ENCODE results near the gene MRPL16. TPM values are rescaled to one million over a fixed set of nuclear protein-coding genes. Genes with fewer than 3 reads are reported as not detected.
A peak's percentile ranks its signal among the peaks of the same experiment; 100 is the strongest.
"Not testable (repeated sequence)": the region's sequence is repeated elsewhere in the genome, so short reads cannot be mapped to it uniquely, and the experiment has no call there.

MRPL16 gene
- total and polyA plus RNA-seq, 2 of the 13 experiments (the other 11 are each of a cell fraction or from before 2014, with no cell fraction given) = 45.3 to 62.6 TPM

- H3K79me2 ChIP-seq (ENCODE audit: insufficient read depth, low read length); H3K9me3 ChIP-seq (ENCODE audit: low read length); CTCF ChIA-PET (ENCODE audit: low intra/inter-chr PET ratio, low total read pairs); H4K20me1 ChIP-seq (ENCODE audit: insufficient read depth, low read length); ATAC-seq; BruUV-seq (replicated peaks); in situ Hi-C loops (cut with HindIII; ENCODE audit: extremely low pct_ligation_motif_present, low pct_unique_long_range_greater_than_20kb); FAIRE-seq; intact Hi-C loops (cut with micrococcal nuclease; ENCODE audit: unreplicated experiment); H3K4me2 ChIP-seq (ENCODE audit: low read depth, low read length); H3K27me3 ChIP-seq (ENCODE audit: control insufficient read depth in 1 of 2, insufficient read depth in 2 of 2, low read length in 2 of 2); DNase-seq (ENCODE audit: low spot score); H2AFZ ChIP-seq (ENCODE audit: low read length); H3K4me1 ChIP-seq (ENCODE audit: insufficient read depth, low read length); H3K36me3 ChIP-seq (replicated peaks in 1 of 2; ENCODE audit: control insufficient read depth in 1 of 2, insufficient read depth in 2 of 2, low read length in 2 of 2); H3K4me3 ChIP-seq (replicated peaks in 1 of 3; ENCODE audit: insufficient read depth in 1 of 3, low read depth in 2 of 3, low read length in 3 of 3); H3K27ac ChIP-seq (ENCODE audit: extremely low read length, insufficient read depth, low read length); H3K9ac ChIP-seq (ENCODE audit: insufficient read depth, low read depth, low read length); POLR2A ChIA-PET: not testable (repeated sequence)
- WGBS (ENCODE audit: low lambda C conversion rate) = 20% methylated on average over 2 of the region's 2 CpGs
Observed at GRCh38 chr11:59849551-59849950, 39.0 kb upstream of the MRPL16 start.

- no peak overlapping the region for H3K4me2 ChIP-seq (ENCODE audit: low read depth, low read length)
- FAIRE-seq (no peak), ATAC-seq (no peak), DNase-seq (ENCODE audit: low spot score) (no peak)
- ChIA-PET CTCF (ENCODE audit: low intra/inter-chr PET ratio, low total read pairs) (no interaction called here), POLR2A (no interaction called here)
- no peaks in the 10 kb centered on the region for H3K9me3 ChIP-seq (ENCODE audit: low read length)
- H3K27me3 ChIP-seq (ENCODE audit: control insufficient read depth in 1 of 2, insufficient read depth in 2 of 2, low read length in 2 of 2) = no peaks in the 10 kb centered on the region
- 0 out of 4 replicates have a peak, but pooled peaks of 1 of the 2 experiments have one; percentile 12 for TF ChIP-seq MAFK (conservative IDR thresholded peaks at IDR 0.05 in 1 of 2, IDR thresholded peaks at IDR 0.05 in 1 of 2; ENCODE audit: low read length in 2 of 2)
- TF ChIP-seq ZNF33B (CRISPR knock-in tag; IDR thresholded peaks at IDR 0.05) = no peak
- H3K27ac ChIP-seq (ENCODE audit: extremely low read length, insufficient read depth, low read length) = no peak overlapping the region
- no peak overlapping the region for H3K9ac ChIP-seq (ENCODE audit: insufficient read depth, low read depth, low read length)
- no peaks in the 10 kb centered on the region for H3K79me2 ChIP-seq (ENCODE audit: insufficient read depth, low read length)
- no peak overlapping the region for H2AFZ ChIP-seq (ENCODE audit: low read length)
- H4K20me1 ChIP-seq (ENCODE audit: insufficient read depth, low read length) = no peaks in the 10 kb centered on the region
- intact Hi-C loops (cut with micrococcal nuclease; ENCODE audit: unreplicated experiment) (no loop called here), in situ Hi-C loops (cut with HindIII; ENCODE audit: extremely low pct_ligation_motif_present, low pct_unique_long_range_greater_than_20kb) (no loop called here)
- no peaks in the 10 kb centered on the region for H3K36me3 ChIP-seq (replicated peaks in 1 of 2; ENCODE audit: control insufficient read depth in 1 of 2, insufficient read depth in 2 of 2, low read length in 2 of 2)
- 5% methylated on average over 2 of the region's 2 CpGs for WGBS (ENCODE audit: low lambda C conversion rate)
- BruUV-seq (replicated peaks) = no TSS peak
- H3K4me1 ChIP-seq (ENCODE audit: insufficient read depth, low read length) = no peaks in the 10 kb centered on the region
- no peak overlapping the region for H3K4me3 ChIP-seq (replicated peaks in 1 of 3; ENCODE audit: insufficient read depth in 1 of 3, low read depth in 2 of 3, low read length in 3 of 3)
Observed at GRCh38 chr11:59849129-59849528, 38.6 kb upstream of the MRPL16 start.

GRCh38 chr11:59848439-59848838 lies 37.9 kb upstream of the MRPL16 start:
- H3K27ac ChIP-seq (ENCODE audit: extremely low read length, insufficient read depth, low read length); H3K27me3 ChIP-seq (ENCODE audit: control insufficient read depth in 1 of 2, insufficient read depth in 2 of 2, low read length in 2 of 2); FAIRE-seq; intact Hi-C loops (cut with micrococcal nuclease; ENCODE audit: unreplicated experiment); BruUV-seq (replicated peaks); H2AFZ ChIP-seq (ENCODE audit: low read length); H3K79me2 ChIP-seq (ENCODE audit: insufficient read depth, low read length); H3K4me3 ChIP-seq (replicated peaks in 1 of 3; ENCODE audit: insufficient read depth in 1 of 3, low read depth in 2 of 3, low read length in 3 of 3); H3K9ac ChIP-seq (ENCODE audit: insufficient read depth, low read depth, low read length); DNase-seq (ENCODE audit: low spot score); H4K20me1 ChIP-seq (ENCODE audit: insufficient read depth, low read length); H3K9me3 ChIP-seq (ENCODE audit: low read length); H3K4me1 ChIP-seq (ENCODE audit: insufficient read depth, low read length); in situ Hi-C loops (cut with HindIII; ENCODE audit: extremely low pct_ligation_motif_present, low pct_unique_long_range_greater_than_20kb); ATAC-seq; H3K4me2 ChIP-seq (ENCODE audit: low read depth, low read length); CTCF ChIA-PET (ENCODE audit: low intra/inter-chr PET ratio, low total read pairs); H3K36me3 ChIP-seq (replicated peaks in 1 of 2; ENCODE audit: control insufficient read depth in 1 of 2, insufficient read depth in 2 of 2, low read length in 2 of 2); POLR2A ChIA-PET: not testable (repeated sequence)
- WGBS (ENCODE audit: low lambda C conversion rate) = 62% methylated on average over 6 of the region's 6 CpGs
